BE2C (cell line): ENCODE data around the gene CLK1.

ENCODE experiments used
- DNase-seq: peaks from one replicate; pipeline ENCODE4 v3.0.0-alpha.2; 2020
- H3K27me3 ChIP-seq: fragments of 250-450 bp; sonication (Bioruptor Pico); 2 replicates; pipeline ENCODE4 v1.5.1; 2020; ENCODE audit warnings: mild to moderate bottlenecking
- H3K36me3 ChIP-seq: fragments of 250-450 bp; sonication (Bioruptor Pico); 2 replicates; pipeline ENCODE4 v1.5.1; 2020; ENCODE audit warnings: mild to moderate bottlenecking
- H3K4me1 ChIP-seq: fragments of 250-450 bp; sonication (Bioruptor Pico); 2 replicates; pipeline ENCODE4 v1.5.1; 2020
- H3K4me3 ChIP-seq: 2 replicates; pipeline ENCODE4 v1.5.1; 2011; ENCODE audit warnings: low read depth, low read length
- H3K9me3 ChIP-seq: fragments of 250-450 bp; sonication (Bioruptor Pico); 2 replicates; pipeline ENCODE4 v1.5.1; 2020
- TF ChIP-seq, protein P1 (sequence below): IDR thresholded peaks from 2 replicates; pipeline ENCODE4 v1.5.1; 2012; ENCODE audit warnings: mild to moderate bottlenecking, low read depth, low read length

Gene CLK1

DNA sequence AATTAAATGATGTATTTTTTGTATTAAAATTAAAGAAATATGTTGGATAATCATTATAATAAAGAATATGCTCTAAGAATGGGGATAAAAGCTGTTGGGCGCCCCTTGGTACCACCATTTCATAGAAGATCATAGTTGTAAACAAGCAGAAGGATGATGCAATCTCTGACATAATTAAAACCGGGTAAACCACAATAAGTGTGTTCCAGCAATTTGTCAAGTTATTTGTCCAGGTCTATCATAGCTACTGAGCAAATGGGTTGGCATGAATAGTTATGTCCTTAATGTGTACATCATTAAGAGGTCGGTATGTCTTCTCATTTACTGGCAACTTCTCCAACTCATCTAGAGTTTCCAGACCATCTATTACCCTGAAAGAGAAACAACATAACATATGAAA is 6.7 kb upstream of the CLK1 start:
- no peak for DNase-seq
- H3K9me3 ChIP-seq, result no peaks in the 10 kb centered on the region
- no peaks in the 10 kb centered on the region for H3K4me1 ChIP-seq
- TF ChIP-seq, protein P1, sequence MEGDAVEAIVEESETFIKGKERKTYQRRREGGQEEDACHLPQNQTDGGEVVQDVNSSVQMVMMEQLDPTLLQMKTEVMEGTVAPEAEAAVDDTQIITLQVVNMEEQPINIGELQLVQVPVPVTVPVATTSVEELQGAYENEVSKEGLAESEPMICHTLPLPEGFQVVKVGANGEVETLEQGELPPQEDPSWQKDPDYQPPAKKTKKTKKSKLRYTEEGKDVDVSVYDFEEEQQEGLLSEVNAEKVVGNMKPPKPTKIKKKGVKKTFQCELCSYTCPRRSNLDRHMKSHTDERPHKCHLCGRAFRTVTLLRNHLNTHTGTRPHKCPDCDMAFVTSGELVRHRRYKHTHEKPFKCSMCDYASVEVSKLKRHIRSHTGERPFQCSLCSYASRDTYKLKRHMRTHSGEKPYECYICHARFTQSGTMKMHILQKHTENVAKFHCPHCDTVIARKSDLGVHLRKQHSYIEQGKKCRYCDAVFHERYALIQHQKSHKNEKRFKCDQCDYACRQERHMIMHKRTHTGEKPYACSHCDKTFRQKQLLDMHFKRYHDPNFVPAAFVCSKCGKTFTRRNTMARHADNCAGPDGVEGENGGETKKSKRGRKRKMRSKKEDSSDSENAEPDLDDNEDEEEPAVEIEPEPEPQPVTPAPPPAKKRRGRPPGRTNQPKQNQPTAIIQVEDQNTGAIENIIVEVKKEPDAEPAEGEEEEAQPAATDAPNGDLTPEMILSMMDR, result no peak
- no peak overlapping the region for H3K4me3 ChIP-seq
- H3K36me3 ChIP-seq, result peaks cover 6% of the 10 kb centered on the region
- H3K27me3 ChIP-seq, result no peaks in the 10 kb centered on the region

- no peaks in the 10 kb centered on the region for H3K27me3 ChIP-seq
- no peak overlapping the region for H3K4me3 ChIP-seq
- no peaks in the 10 kb centered on the region for H3K4me1 ChIP-seq
- H3K9me3 ChIP-seq, result no peaks in the 10 kb centered on the region
- TF ChIP-seq, protein P1, result no peak
- peaks cover 4% of the 10 kb centered on the region; the same call in 1 of the 2 replicates for H3K36me3 ChIP-seq
- no peak for DNase-seq
Observed at GRCh38 chr2:200869014-200869413, 4.6 kb upstream of the CLK1 start.

DNA sequence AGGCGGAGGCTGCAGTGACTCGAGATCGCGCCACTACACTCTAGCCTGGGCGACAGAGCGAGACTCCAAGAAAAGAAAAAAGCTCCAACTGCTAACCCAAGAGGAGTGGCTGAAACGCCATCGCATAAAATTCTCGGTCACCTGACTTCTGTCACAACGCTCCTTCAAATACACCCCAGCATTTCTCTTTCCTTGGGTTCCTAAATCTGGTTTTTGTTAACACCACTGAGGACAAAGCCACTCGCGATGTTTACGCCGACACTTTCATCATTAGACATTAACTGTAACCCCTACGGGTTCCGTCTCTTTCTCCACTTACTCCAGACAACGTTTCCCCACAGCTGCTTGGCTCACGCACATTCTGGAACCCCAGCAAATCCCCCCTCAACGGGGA is 679 bp downstream of the CLK1 start:
- Histone ChIP-seq H3K4me3 (peak overlapping the region; percentile 82), H3K27me3 (no peaks in the 10 kb centered on the region), H3K36me3 (peaks cover 48% of the 10 kb centered on the region), H3K9me3 (no peaks in the 10 kb centered on the region), H3K4me1 (no peaks in the 10 kb centered on the region; the same call in 1 of the 2 replicates)
- no peak for DNase-seq
- TF ChIP-seq, protein P1, result no peak

DNA sequence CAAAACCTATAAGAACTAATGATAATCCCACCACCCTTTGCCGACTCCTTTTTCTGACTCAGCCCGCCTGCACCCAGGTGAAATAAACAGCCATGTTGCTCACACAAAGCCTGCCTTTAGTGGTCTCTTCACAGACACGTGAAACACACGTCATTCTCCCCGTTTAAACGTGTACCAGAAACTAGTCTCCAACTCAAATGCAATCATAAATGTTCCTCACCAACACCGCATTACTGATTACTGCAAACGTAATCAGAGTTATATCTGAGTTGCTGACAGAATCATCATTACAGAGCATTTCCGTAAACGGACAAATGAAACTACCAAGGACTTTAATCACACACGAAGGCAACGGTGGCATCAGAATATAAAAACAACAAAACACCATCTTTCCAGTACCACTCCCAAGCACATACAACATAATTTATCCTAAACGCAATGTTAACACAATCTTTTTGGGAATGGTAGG is 1.9 kb downstream of the CLK1 start:
- Histone ChIP-seq H3K4me3 (peak overlapping the region; percentile 82), H3K27me3 (no peaks in the 10 kb centered on the region), H3K36me3 (peaks cover 60% of the 10 kb centered on the region), H3K4me1 (no peaks in the 10 kb centered on the region; the same call in 1 of the 2 replicates), H3K9me3 (no peaks in the 10 kb centered on the region)
- TF ChIP-seq, protein P1, result no peak
- DNase-seq, result peak; percentile 48

DNA sequence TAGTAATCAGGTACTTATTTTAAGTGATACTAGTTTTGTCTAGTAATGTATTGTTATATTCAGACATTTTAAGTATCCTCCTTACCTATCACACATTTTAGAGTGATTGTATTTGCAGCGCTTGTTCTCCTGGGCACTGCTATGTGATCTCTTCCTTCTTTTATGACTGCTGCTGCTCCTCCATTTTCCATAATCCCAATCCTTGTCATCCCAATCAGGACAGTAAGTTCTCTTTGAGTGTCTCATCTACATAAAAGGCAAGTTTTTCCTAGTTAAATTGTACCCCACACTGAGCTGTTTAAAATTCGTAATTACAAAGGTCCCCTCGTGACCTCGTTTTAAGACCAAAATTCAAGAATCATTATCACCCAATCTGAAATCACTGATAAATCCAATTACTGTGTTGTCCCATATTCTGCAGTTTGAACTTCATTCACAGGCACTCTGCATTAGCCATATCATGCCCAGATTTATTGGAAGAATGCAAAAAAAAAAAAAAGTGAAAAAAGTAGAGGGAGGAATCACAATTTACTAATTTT is 2.8 kb downstream of the CLK1 start:
- Histone ChIP-seq H3K36me3 (peaks cover 69% of the 10 kb centered on the region), H3K9me3 (no peaks in the 10 kb centered on the region), H3K4me3 (peak overlapping the region; percentile 82), H3K4me1 (no peaks in the 10 kb centered on the region; the same call in 1 of the 2 replicates), H3K27me3 (no peaks in the 10 kb centered on the region)
- TF ChIP-seq, protein P1, result no peak
- no peak for DNase-seq

DNA sequence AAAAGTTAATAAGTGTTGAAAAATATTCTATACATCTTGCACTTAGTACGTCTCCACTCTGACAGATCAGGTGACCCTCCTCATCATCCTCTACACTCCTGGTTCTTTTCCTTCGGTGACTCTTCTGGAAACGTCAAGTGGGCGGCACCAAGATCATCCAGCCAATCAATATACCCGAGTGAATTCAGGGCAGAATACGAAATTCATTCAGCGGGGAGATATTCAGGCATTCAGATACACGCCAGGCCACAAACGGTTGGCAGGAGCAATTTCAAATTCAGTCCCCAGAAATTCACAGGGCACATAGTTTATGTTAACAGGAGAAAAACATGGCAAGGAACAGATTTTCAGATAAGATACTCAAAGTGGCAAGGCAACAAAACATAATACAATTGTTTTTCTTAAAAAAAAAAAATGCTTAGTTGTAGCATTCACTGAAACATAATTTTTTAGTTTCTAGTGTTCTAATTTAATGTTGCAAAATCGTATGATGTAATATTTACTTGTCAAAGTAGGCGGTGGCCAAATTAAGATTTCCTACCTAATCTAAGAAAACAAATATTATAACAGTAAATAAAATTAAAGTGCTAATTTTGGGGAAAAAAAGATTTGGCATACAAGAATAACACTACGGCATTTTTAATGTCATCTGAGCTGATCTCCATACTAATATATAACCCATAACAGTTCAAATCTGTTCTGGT is 4.2 kb downstream of the CLK1 start:
- TF ChIP-seq, protein P1, result no peak
- DNase-seq, result no peak
- Histone ChIP-seq H3K4me3 (peak overlapping the region; percentile 82; the same call in 1 of the 2 replicates), H3K36me3 (peaks cover 82% of the 10 kb centered on the region), H3K27me3 (no peaks in the 10 kb centered on the region), H3K9me3 (no peaks in the 10 kb centered on the region), H3K4me1 (no peaks in the 10 kb centered on the region; the same call in 1 of the 2 replicates)
